Panc1 (cell line): ENCODE results near the gene PLA2G15. TPM values are rescaled to one million over a fixed set of nuclear protein-coding genes. Genes with fewer than 3 reads are reported as not detected.

Experiments
- ATAC-seq: fragments of 200-7000 bp; cut with Tn5 transposase; 2 replicates; pipeline ENCODE4 v1.9.1; 2020; ENCODE audit warnings: mild to moderate bottlenecking, moderate library complexity
- BruUV-seq: library from RNA; stranded (reverse); fragments of 400-500 nt; replicated peaks from 2 replicates; lab custom pipeline; 2021; lab: Mats Ljungman, UMichigan
- CTCF ChIA-PET: fragments of 300-600 bp; sonication (Branson Sonifier 250); formaldehyde crosslinking; loops from one replicate; lab custom pipeline; 2022; ENCODE audit warnings: antibody characterized with exemption; lab: Charles Lee
- POLR2A ChIA-PET: fragments of 300-600 bp; sonication (Branson Sonifier 250); formaldehyde crosslinking; loops from one replicate; lab custom pipeline; 2022; ENCODE audit warnings: antibody characterized with exemption; lab: Charles Lee
- DNase-seq: peaks from one replicate; pipeline ENCODE4 v3.0.0-alpha.2; 2010; ENCODE audit warnings: low read depth, low spot score
- H3K27ac ChIP-seq: 2 replicates; pipeline ENCODE4 v1.5.1; 2011; ENCODE audit warnings: mild to moderate bottlenecking, low read length, inconsistent platforms
- H3K27me3 ChIP-seq: fragments of 200-500 bp; sonication (Bioruptor generic); 2 replicates; pipeline ENCODE4 v1.6.0; 2014; ENCODE audit warnings: low read length, inconsistent platforms; ENCODE audit not compliant: control insufficient read depth, insufficient read depth
- H3K36me3 ChIP-seq: fragments of 200-500 bp; sonication (Bioruptor generic); 2 replicates; pipeline ENCODE4 v1.5.1; 2014; ENCODE audit warnings: inconsistent platforms, mild to moderate bottlenecking, low read length, moderate library complexity; ENCODE audit not compliant: control insufficient read depth, insufficient read depth
- H3K4me1 ChIP-seq: 2 replicates; pipeline ENCODE4 v1.5.1; 2011; ENCODE audit warnings: inconsistent platforms, mild to moderate bottlenecking, low read length, moderate library complexity; ENCODE audit not compliant: control insufficient read depth, insufficient read depth
- H3K4me3 ChIP-seq, 2 experiments: 2 replicates each; pipeline ENCODE4 v1.5.1; 2011 to 2012; ENCODE audit warnings: low read depth in 2 of 2, low read length in 2 of 2, mild to moderate bottlenecking in 2 of 2, inconsistent platforms in 1 of 2, moderate library complexity in 1 of 2
- H3K9me3 ChIP-seq: fragments of 200-500 bp; sonication (Bioruptor generic); 2 replicates; pipeline ENCODE4 v1.5.1; 2014; ENCODE audit warnings: low read depth, mild to moderate bottlenecking, inconsistent platforms, low read length, moderate library complexity; ENCODE audit not compliant: control insufficient read depth, insufficient read depth
- CTCF ChIP-seq: fragments of 450-650 bp; IDR thresholded peaks from 2 replicates; pipeline ENCODE4 v1.5.1; 2017; ENCODE audit warnings: mild to moderate bottlenecking
- POLR2AphosphoS5 ChIP-seq: IDR thresholded peaks from 2 replicates; pipeline ENCODE4 v1.6.1; 2012; ENCODE audit warnings: mild to moderate bottlenecking, low read depth, low read length, moderate library complexity
- REST ChIP-seq, 2 experiments: IDR thresholded peaks; 2 replicates each; pipeline ENCODE4 v1.6.1; 2011 to 2012; ENCODE audit warnings: low read depth in 2 of 2, control low read depth in 1 of 2, low read length in 1 of 2, mild to moderate bottlenecking in 1 of 2, moderate library complexity in 1 of 2; ENCODE audit not compliant: insufficient read depth in 1 of 2
- SIN3A ChIP-seq: IDR thresholded peaks from 2 replicates; pipeline ENCODE4 v1.6.1; 2012; ENCODE audit warnings: low read depth, mild to moderate bottlenecking, low read length, moderate library complexity, borderline replicate concordance; ENCODE audit not compliant: insufficient read depth
- TCF7L2 ChIP-seq: IDR thresholded peaks from 2 replicates; pipeline ENCODE4 v1.6.1; 2011; ENCODE audit warnings: mild to moderate bottlenecking, low read depth, low read length, inconsistent platforms
- in situ Hi-C: cut with HindIII; loops from 2 replicates; pipeline ENCODE4 v1.10.0; 2016; ENCODE audit warnings: low sequenced_read_pairs, low pct_unique_long_range_greater_than_20kb
- intact Hi-C: fragments of 100-400 bp; cut with micrococcal nuclease; formaldehyde crosslinking; loops from one replicate; pipeline ENCODE4 v1.10.0; 2022; ENCODE audit not compliant: unreplicated experiment
- total RNA-seq: library from RNA; stranded (reverse); gene quantifications from one replicate; pipeline ENCODE4 v1.2.1, GENCODE V29; 2021; ENCODE audit not compliant: unreplicated experiment

PLA2G15 gene
- total RNA-seq, 1 experiment from 2014 or later, result 14.3 TPM

GRCh38 chr16:68206245-68206644, 38.9 kb upstream of the PLA2G15 start:
- H3K4me1 ChIP-seq, result no peaks in the 10 kb centered on the region
- TF ChIP-seq CTCF (no peak), TCF7L2 (no peak), REST (IDR thresholded peaks at IDR 0.05; ENCODE audit: insufficient read depth in 1 of 2, low read depth in 2 of 2, low read length in 1 of 2) (no peak), POLR2AphosphoS5 (no peak), SIN3A (no peak)
- ATAC-seq (no peak), DNase-seq (no peak)
- ChIA-PET CTCF (interaction anchor here (0.7 kb wide), 1 partner anchor 31 kb away, joined by 9 read pairs; no protein-coding TSS in a partner anchor), POLR2A (no interaction called here)
- no peak overlapping the region for H3K4me3 ChIP-seq
- BruUV-seq, result no TSS peak
- no peaks in the 10 kb centered on the region for H3K27me3 ChIP-seq
- intact Hi-C loops, result no loop called here
- in situ Hi-C loops, result no loop called here
- H3K9me3 ChIP-seq, result no peaks in the 10 kb centered on the region
- H3K36me3 ChIP-seq, result no peaks in the 10 kb centered on the region
- H3K27ac ChIP-seq, result no peak overlapping the region

GRCh38 chr16:68214726-68215125, 30.4 kb upstream of the PLA2G15 start:
- no TSS peak for BruUV-seq
- in situ Hi-C loops, result no loop called here
- intact Hi-C loops, result no loop called here
- Histone ChIP-seq H3K27me3 (no peaks in the 10 kb centered on the region), H3K4me1 (no peaks in the 10 kb centered on the region), H3K9me3 (no peaks in the 10 kb centered on the region), H3K36me3 (no peaks in the 10 kb centered on the region), H3K27ac (no peak overlapping the region), H3K4me3 (no peak overlapping the region)
- ChIA-PET CTCF (no interaction called here), POLR2A (no interaction called here)
- TF ChIP-seq POLR2AphosphoS5 (no peak), REST (IDR thresholded peaks at IDR 0.05; ENCODE audit: insufficient read depth in 1 of 2, low read depth in 2 of 2, low read length in 1 of 2) (no peak), SIN3A (no peak), CTCF (no peak), TCF7L2 (no peak)
- DNase-seq, result no peak
- ATAC-seq, result no peak
